Transverse colon (tissue), 4 donors: ENCODE data around the gene RRP8. TPM values are rescaled to one million over a fixed set of nuclear protein-coding genes. Genes with fewer than 3 reads are reported as not detected.

ENCODE experiments used
- DNase-seq: peaks from one replicate; pipeline ENCODE4 v3.0.0-alpha.2; 2019
- H3K27ac ChIP-seq, 4 donors: fragments of 200-600 bp; sonication (generic); 2 replicates each; pipeline ENCODE4 v1.5.1; 2016 to 2018; ENCODE audit warnings: inconsistent platforms in 4 of 4
- H3K27me3 ChIP-seq: fragments of 200-600 bp; sonication (generic); 2 replicates; pipeline ENCODE4 v1.5.1; 2017; ENCODE audit warnings: inconsistent platforms
- H3K36me3 ChIP-seq, 4 donors: fragments of 200-600 bp; sonication (generic); 2 replicates each; pipeline ENCODE4 v1.5.1; 2017 to 2019; ENCODE audit warnings: inconsistent platforms in 4 of 4
- H3K4me1 ChIP-seq, 4 donors: fragments of 200-600 bp; sonication (generic); 2 replicates each; pipeline ENCODE4 v1.5.1; 2017 to 2020; ENCODE audit warnings: inconsistent platforms in 4 of 4
- H3K4me3 ChIP-seq, 4 donors: fragments of 200-600 bp; sonication (generic); 1 replicate in 1 of 4; 2 replicates in 3 of 4; pipeline versions ENCODE4 v1.5.1 to v1.6.1; 2017 to 2019; ENCODE audit warnings: inconsistent platforms in 4 of 4
- H3K9me3 ChIP-seq, 2 donors: fragments of 200-600 bp; sonication (generic); 2 replicates each; pipeline ENCODE4 v1.5.1; 2017 to 2019; ENCODE audit warnings: inconsistent platforms in 2 of 2
- EP300 ChIP-seq: sonication (generic); formaldehyde crosslinking; IDR thresholded peaks from one replicate; pipeline ENCODE4 v1.6.1; 2017; ENCODE audit warnings: antibody characterized with exemption, low read depth
- POLR2A ChIP-seq: fragments of 450-650 bp; IDR thresholded peaks from one replicate; pipeline ENCODE4 v1.6.1; 2016; ENCODE audit warnings: antibody characterized with exemption, mild to moderate bottlenecking, moderate library complexity
- POLR2AphosphoS5 ChIP-seq, 3 donors: sonication (generic); formaldehyde crosslinking; IDR thresholded peaks; one replicate each; pipeline ENCODE4 v1.6.1; 2016; ENCODE audit warnings: antibody characterized with exemption in 3 of 3
- WGBS, 2 donors: methylation state at CpG; one replicate each; pipeline ENCODE4 v1.1.5; 2018; ENCODE audit warnings: low coverage in 1 of 2; 5-methylcytosine and 5-hydroxymethylcytosine counted together
- in situ Hi-C, 4 donors: fragments of 200-750 bp; cut with MboI; loops; one replicate each; pipeline versions ENCODE4 v1.15.0 to v1.15.1; 2017; ENCODE audit warnings: low sequenced_read_pairs in 3 of 4, low pct_ligation_motif_present in 1 of 4, low pct_unique_long_range_greater_than_20kb in 1 of 4
- intact Hi-C: fragments of 100-400 bp; cut with DNase I; formaldehyde crosslinking; loops from one replicate; pipeline ENCODE4 v1.15.1; 2023; ENCODE audit warnings: low total_unique reads
- total RNA-seq, 4 donors: library from RNA; depleted of rRNA; stranded (reverse); fragments of >200 nt; gene quantifications; one replicate each; pipeline ENCODE4 v1.1.0, GENCODE V29; 2016
- TF ChIP-seq, protein P1 (sequence below), 5 experiments: fragments of 200-600 bp in 3 of 5; fragments of 450-650 bp in 2 of 5; sonication (generic) in 3 of 5; IDR thresholded peaks; 1 replicate in 2 of 5; 2 replicates in 3 of 5; pipeline ENCODE4 v1.5.1; 2016 to 2017; ENCODE audit warnings: antibody characterized with exemption in 5 of 5, inconsistent platforms in 3 of 5, mild to moderate bottlenecking in 2 of 5, moderate library complexity in 1 of 5

The RRP8 gene
- total RNA-seq, 4 donors from 2014 or later, result 9.7 to 145 (median 48.2) TPM

DNA sequence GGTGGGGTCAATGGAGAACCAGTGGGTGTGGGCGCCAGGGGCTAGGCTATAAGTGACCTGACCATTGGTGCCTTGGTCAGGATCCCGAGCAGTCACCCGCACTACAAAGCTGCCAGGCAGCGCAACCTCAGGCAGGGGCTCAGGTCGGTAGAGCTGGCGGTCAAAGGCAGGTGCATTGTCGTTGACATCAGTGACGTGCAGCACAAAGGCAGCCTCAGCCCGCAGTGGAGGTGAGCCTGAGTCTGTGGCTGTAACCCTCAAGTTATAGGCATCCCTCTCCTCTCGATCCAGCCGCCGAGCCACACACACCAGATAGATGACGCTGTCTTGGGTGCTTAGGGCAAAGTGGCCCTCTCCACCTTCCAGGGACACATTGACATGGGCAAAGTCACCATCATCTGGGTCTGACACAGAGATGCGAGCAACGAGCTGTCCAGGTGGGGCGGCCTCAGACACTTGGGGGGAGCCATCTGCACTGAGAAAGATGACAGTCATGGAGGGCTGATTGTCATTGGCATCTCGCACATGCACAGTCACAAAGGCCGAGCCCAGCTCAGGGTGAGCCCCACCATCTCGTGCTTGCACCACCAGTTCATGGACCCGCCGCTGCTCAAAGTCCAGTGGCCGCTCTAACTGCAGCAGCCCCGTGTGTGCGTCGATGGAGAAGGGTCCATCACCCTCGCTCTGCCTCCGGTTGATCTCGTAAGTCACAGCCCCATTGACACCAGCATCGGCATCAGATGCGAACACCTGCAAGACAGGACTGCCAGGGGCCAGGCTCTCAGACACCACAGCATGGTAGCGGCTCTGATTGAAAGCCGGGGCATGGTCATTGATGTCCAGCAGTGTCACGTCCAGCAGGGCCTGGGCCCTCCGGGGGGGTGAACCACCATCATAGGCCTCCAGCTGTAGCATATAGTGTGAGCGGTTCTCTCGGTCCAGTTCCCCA lies 36.9 kb upstream of the RRP8 start:
- intact Hi-C loops, result no loop called here
- no peaks in the 10 kb centered on the region for H3K9me3 ChIP-seq
- H3K36me3 ChIP-seq, result no peaks in the 10 kb centered on the region
- TF ChIP-seq, protein P1, sequence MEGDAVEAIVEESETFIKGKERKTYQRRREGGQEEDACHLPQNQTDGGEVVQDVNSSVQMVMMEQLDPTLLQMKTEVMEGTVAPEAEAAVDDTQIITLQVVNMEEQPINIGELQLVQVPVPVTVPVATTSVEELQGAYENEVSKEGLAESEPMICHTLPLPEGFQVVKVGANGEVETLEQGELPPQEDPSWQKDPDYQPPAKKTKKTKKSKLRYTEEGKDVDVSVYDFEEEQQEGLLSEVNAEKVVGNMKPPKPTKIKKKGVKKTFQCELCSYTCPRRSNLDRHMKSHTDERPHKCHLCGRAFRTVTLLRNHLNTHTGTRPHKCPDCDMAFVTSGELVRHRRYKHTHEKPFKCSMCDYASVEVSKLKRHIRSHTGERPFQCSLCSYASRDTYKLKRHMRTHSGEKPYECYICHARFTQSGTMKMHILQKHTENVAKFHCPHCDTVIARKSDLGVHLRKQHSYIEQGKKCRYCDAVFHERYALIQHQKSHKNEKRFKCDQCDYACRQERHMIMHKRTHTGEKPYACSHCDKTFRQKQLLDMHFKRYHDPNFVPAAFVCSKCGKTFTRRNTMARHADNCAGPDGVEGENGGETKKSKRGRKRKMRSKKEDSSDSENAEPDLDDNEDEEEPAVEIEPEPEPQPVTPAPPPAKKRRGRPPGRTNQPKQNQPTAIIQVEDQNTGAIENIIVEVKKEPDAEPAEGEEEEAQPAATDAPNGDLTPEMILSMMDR (IDR thresholded peaks at IDR 0.05), result no peak
- no peak for TF ChIP-seq EP300
- TF ChIP-seq POLR2AphosphoS5 (IDR thresholded peaks at IDR 0.05), result no peak
- no peak for TF ChIP-seq POLR2A
- no peak for DNase-seq
- no peak overlapping the region for H3K4me3 ChIP-seq
- in situ Hi-C loops, result no loop called here
- H3K4me1 ChIP-seq, result peaks cover 8 to 40% (median 17%) of the 10 kb centered on the region in 4 donors
- WGBS, 2 donors, result 88 to 91% methylated on average over 6 to 29 of the region's 36 CpGs
- no peak overlapping the region for H3K27ac ChIP-seq
- H3K27me3 ChIP-seq, result no peaks in the 10 kb centered on the region

GRCh38 chr11:6638429-6638828 lies 35.0 kb upstream of the RRP8 start:
- H3K4me3 ChIP-seq, result no peak overlapping the region
- WGBS, 2 donors, result 66 to 71% methylated on average over 3 to 4 of the region's 4 CpGs
- no peaks in the 10 kb centered on the region for H3K9me3 ChIP-seq
- no peak for DNase-seq
- H3K27ac ChIP-seq, result peak overlapping the region; percentile 4 to 85 (median 49)
- peaks cover 14 to 48% (median 22%) of the 10 kb centered on the region in 4 donors for H3K4me1 ChIP-seq
- in situ Hi-C loops (no loop called here), intact Hi-C loops (no loop called here)
- no peaks in the 10 kb centered on the region for H3K27me3 ChIP-seq
- no peaks in the 10 kb centered on the region for H3K36me3 ChIP-seq
- TF ChIP-seq, protein P1 (IDR thresholded peaks at IDR 0.05), result no peak
- TF ChIP-seq POLR2A (no peak), EP300 (no peak), POLR2AphosphoS5 (IDR thresholded peaks at IDR 0.05) (no peak)

DNA sequence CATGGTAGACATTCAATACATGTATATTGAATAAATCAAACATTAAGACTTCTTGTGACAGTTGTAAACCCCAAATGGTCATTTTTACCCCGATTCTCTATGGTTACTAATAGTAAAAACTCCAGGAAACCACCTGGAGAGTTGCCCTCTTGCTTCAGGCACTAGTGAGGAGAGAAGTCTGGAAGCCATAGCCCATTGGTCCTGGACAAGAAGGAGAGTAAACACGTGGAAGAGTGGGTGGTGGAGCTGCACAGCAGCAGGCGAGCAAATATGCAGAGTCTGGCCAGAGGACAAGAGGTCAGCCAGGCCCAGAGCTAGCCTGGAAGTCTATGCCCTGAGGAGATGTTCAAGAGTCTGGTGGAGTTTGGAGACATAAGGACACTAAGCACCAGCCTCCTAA lies 34.5 kb upstream of the RRP8 start:
- DNase-seq, result no peak
- Histone ChIP-seq H3K36me3 (no peaks in the 10 kb centered on the region), H3K4me3 (no peak overlapping the region), H3K4me1 (peaks cover 14 to 48% (median 22%) of the 10 kb centered on the region in 4 donors), H3K27ac (peak overlapping the region; percentile 4 to 85 (median 49)), H3K27me3 (no peaks in the 10 kb centered on the region), H3K9me3 (no peaks in the 10 kb centered on the region)
- in situ Hi-C loops, result no loop called here
- WGBS, 2 donors, result 40% methylated on average over 1 to 3 of the region's 3 CpGs
- TF ChIP-seq EP300 (no peak), POLR2A (no peak), POLR2AphosphoS5 (IDR thresholded peaks at IDR 0.05) (no peak)
- TF ChIP-seq, protein P1 (IDR thresholded peaks at IDR 0.05), result no peak
- intact Hi-C loops, result no loop called here

DNA sequence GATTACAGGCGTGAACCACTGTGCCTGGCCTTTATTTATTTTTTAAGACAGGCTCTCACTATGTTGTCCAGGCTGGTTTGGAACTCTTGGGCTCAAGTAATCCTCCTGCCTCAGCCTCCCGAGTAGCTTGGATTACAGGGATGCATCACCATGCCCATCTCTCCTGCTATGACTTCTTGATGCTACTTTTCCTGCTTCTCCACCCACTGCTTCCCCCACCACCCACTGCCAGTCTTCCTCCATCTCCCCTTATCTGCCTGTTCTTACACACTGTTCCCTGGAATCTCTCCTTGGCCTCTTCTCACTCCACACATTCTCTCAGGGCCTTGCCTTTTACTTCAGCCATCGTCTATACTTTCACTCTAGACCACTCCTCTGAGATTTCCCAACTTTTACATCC lies 33.1 kb upstream of the RRP8 start:
- TF ChIP-seq POLR2AphosphoS5 (IDR thresholded peaks at IDR 0.05) (no peak), EP300 (no peak), POLR2A (no peak)
- TF ChIP-seq, protein P1 (IDR thresholded peaks at IDR 0.05), result no peak
- no peak overlapping the region for H3K4me3 ChIP-seq
- in situ Hi-C loops (no loop called here), intact Hi-C loops (no loop called here)
- H3K36me3 ChIP-seq, result no peaks in the 10 kb centered on the region
- H3K27ac ChIP-seq, result peak overlapping the region; percentile 67 to 85 (median 73)
- WGBS, 2 donors, result 78 to 84% methylated on average over 2 to 3 of the region's 3 CpGs
- no peaks in the 10 kb centered on the region for H3K27me3 ChIP-seq
- peaks cover 14 to 48% (median 22%) of the 10 kb centered on the region in 4 donors for H3K4me1 ChIP-seq
- H3K9me3 ChIP-seq, result no peaks in the 10 kb centered on the region
- DNase-seq, result no peak
